Stimulated activated CD4-positive, alpha-beta T cell treated with anti-CD3 and anti-CD28 coated beads, TNF-alpha, amount 100 ng/mL, for 48 hours (primary cell): ENCODE data around the gene DSTYK.

Experiments
- DNase-seq, 3 donors: peaks; one replicate each; pipeline ENCODE4 v3.0.0-alpha.2; 2020; ENCODE audit warnings: low read depth in 3 of 3

The DSTYK gene

DNA sequence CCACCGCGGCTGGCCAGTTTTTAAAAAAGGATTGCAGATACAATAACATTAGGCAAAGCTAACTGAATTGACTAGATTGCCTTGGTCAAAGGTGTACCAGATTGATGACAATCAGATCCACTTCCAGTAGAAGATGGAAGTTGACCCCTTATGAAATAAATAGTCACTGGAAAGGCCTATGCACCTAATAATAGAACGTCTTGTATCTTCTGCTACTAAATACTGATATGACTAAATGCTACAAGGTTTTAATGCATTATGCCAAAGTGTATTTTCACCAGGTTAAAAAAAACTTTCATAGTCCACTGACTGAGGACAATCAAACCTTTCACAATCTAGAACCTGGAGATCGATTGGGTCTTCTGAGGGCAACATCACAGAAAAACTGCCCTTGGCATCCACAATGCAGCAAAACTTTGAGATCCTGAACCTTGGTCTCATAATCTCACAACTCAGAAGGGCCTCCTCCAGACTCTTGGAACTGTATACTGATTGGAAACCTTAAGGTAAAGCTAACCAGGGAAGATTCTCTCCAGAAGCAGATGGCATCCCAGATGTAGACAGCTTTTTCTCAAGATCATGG is 82.0 kb downstream of the DSTYK start:
- DNase-seq: no peak

- no peak for DNase-seq
Measured at GRCh38 chr1:205128050-205128449, 83.5 kb downstream of the DSTYK start.

DNA sequence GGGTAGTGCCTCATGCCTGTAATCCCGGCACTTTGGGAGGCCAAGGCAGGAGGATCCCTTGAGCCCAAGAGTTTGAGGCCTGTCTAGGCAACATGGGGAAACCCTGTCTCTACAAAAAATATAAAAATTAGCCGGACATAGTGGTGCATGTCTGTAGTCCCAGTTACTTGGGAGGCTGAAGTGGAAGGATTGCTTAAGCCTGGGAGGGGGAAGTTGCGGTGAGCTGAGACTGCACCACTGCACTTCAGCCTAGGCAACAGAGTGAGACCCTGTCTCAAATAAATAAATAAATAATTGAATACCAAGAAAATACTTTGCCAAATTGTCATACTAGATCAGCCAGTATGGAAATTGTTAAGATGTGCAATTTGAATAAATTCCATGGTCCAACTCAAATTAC is 83.9 kb downstream of the DSTYK start:
- DNase-seq: no peak

DNA sequence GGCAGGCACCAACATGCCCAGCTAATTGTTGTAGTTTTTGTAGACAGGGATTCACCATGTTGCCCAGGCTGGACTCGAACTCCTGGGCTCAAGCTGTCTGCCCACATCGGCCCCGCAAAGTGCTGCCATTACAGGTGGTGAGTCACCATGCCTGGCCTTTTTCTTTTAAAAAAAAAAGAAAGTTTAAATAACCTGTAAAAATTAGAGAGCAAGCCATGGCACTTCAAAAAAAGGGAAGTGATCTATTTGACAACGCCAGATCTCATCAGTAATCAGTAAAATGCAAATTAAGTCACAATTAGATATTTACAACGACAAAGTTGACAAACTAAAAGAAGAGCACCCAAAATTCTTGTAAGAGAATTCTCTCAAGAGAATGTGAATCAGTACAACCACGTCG is 86.8 kb downstream of the DSTYK start:
- no peak for DNase-seq

- DNase-seq: no peak
Measured at GRCh38 chr1:205122489-205122882, 89.0 kb downstream of the DSTYK start.

GRCh38 chr1:205121660-205122488 is 89.6 kb downstream of the DSTYK start, which contains the start of gene RBBP5:
Gene RBBP5 (minus strand): TSS chr1:205121978. CDS start chr1:205121873, 105 bp downstream.
- peak; percentile 84 to 93 (median 88) for DNase-seq

DNA sequence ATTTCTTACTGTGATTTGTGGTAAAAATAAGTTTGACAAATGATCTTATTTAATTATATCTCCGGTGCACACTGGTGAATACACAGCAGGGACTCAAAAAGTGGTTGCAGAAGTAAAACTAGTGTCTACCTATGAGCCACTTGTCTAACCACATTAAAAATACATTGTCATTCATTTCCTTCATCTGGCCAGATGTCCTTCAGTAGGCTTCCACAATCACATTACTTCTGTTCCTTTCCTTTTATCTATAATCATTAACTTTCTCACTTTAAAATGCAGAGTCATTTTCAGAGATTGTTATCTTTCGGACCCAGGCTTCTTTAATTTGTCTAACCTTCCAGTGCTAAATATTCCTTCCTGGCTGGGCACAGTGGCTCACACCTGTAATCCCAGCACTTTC is 92.8 kb downstream of the DSTYK start:
- DNase-seq: no peak

- no peak for DNase-seq
Measured at GRCh38 chr1:205111354-205111753, 100.1 kb downstream of the DSTYK start.

GRCh38 chr1:205109711-205110110 is 101.8 kb downstream of the DSTYK start:
- no peak for DNase-seq

DNA sequence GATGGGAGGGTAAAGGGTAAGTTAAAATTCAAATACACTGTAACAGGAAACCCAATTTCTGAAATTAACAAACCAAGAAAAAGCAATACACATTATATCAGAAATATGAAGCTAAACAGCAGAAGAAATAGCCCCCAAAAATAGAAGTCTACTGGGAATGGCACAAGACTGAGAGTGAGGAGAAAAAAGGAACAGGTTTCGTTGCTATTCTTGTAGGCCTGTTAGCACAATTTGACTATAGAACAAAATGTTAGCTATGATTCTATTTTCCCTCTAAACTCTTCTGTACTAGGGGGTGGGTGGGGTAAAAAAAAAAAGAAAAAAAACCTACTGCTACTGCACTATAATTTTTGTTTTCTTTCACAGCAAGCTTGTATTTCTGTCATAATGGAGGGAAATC is 102.2 kb downstream of the DSTYK start:
- DNase-seq: no peak

- no peak for DNase-seq
Measured at GRCh38 chr1:205108464-205108863, 103.0 kb downstream of the DSTYK start.

GRCh38 chr1:205107327-205107726 is 104.2 kb downstream of the DSTYK start:
- no peak for DNase-seq

DNA sequence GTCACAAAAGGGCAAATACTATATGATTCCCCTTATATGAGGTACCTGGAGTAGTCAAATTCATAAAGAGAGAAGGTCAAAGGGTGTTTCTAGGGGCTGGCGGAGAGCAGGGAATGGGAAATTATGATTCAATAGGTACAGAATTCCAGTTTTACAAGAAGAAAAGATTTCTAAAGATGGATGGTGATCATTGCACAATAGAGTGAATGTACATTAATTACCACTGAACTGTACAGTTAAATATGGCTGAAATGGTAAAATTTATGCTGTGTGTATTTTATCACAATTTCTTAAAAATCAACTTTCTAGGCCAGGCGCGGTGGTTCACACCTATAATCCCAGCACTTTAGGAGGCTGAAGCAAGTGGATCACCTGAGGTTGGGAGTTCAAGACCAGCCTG is 109.1 kb downstream of the DSTYK start:
- DNase-seq: no peak

- no peak for DNase-seq
Measured at GRCh38 chr1:205098242-205098641, 113.3 kb downstream of the DSTYK start.

DNA sequence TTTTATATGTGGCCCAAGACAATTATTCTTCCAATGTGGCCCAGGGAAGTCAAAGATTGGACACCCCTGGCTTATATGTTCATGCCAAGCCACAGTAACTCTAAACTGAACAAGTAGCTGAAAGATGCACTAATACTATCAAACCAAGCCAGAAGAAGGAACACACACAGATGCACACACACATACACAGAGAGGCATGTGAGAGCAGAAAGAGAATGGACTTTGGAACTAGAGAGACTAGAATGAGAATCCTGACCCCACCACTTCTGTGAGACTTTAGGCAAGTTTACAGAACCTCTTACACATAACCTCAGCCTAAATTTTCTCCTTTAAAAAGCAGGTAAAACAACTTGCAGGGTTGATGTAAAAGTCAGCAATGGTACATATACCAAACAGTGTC is 116.1 kb downstream of the DSTYK start:
- DNase-seq: no peak
